Bronchial epithelial cell (primary cell): ENCODE data around the gene CCDC87. TPM values are rescaled to one million over a fixed set of nuclear protein-coding genes. Genes with fewer than 3 reads are reported as not detected.
A peak's percentile ranks its signal among the peaks of the same experiment; 100 is the strongest.

Experiments used
- DNase-seq: peaks from one replicate; pipeline ENCODE4 v3.0.0-alpha.2; 2010; ENCODE audit warnings: low read depth
- FAIRE-seq: peaks from 2 replicates; lab custom pipeline; 2011; peaks lifted over from hg19 to GRCh38; lab: Jason Lieb, UNC
- H3K27me3 ChIP-seq: 2 replicates; pipeline ENCODE4 v1.5.1; 2011; ENCODE audit warnings: low read length; ENCODE audit not compliant: control insufficient read depth, insufficient read depth
- H3K36me3 ChIP-seq: 2 replicates; pipeline ENCODE4 v1.5.1; 2011; ENCODE audit warnings: low read length; ENCODE audit not compliant: control insufficient read depth, insufficient read depth
- H3K4me3 ChIP-seq: 2 replicates; pipeline ENCODE4 v1.5.1; 2011; ENCODE audit warnings: mild to moderate bottlenecking, low read depth, low read length, control low read depth
- CTCF ChIP-seq: IDR thresholded peaks from 2 replicates; pipeline ENCODE4 v1.5.1; 2011; ENCODE audit warnings: mild to moderate bottlenecking, moderate library complexity, low read length, control low read depth, inconsistent platforms; ENCODE audit not compliant: insufficient read depth, severe bottlenecking
- total RNA-seq: library from RNA; depleted of rRNA; stranded (reverse); fragments of >200 nt; gene quantifications from 2 replicates; pipeline ENCODE4 v1.2.1, GENCODE V29; 2014

The CCDC87 gene
- total RNA-seq, 1 donor from 2014 or later = under 0.01 TPM

- TF ChIP-seq CTCF = no peak
- peaks cover 5% of the 10 kb centered on the region for H3K27me3 ChIP-seq
- no peak overlapping the region for H3K4me3 ChIP-seq
- no peaks in the 10 kb centered on the region for H3K36me3 ChIP-seq
- DNase-seq (no peak), FAIRE-seq (no peak)
Observed at GRCh38 chr11:66548774-66549630, 43.9 kb downstream of the CCDC87 start.

GRCh38 chr11:66548041-66548440 is 44.8 kb downstream of the CCDC87 start:
- FAIRE-seq = no peak
- Histone ChIP-seq H3K36me3 (peaks cover 2% of the 10 kb centered on the region), H3K4me3 (no peak overlapping the region), H3K27me3 (peaks cover 5% of the 10 kb centered on the region)
- no peak for DNase-seq
- TF ChIP-seq CTCF = no peak

DNA sequence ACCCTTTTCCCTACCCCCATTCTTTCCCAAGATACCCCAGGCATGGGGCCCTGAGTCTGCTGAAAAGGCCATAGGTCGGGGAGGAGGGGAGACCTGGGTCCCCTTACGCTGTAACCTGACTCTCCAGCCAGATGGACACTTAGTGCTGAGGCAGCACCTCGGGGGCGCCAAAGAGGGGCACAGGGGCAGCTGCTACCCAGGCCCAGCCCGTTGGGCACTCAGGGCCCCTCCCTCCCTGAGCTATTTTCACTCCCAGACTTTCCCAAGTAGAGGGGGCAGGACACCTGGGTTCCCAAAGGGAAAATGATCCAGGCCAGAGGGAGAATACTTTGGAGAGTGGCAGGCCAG is 45.2 kb downstream of the CCDC87 start:
- Histone ChIP-seq H3K36me3 (peaks cover 6% of the 10 kb centered on the region), H3K27me3 (peaks cover 5% of the 10 kb centered on the region), H3K4me3 (no peak overlapping the region)
- no peak for FAIRE-seq
- DNase-seq = no peak
- TF ChIP-seq CTCF = no peak

- DNase-seq (no peak), FAIRE-seq (no peak)
- H3K27me3 ChIP-seq = peaks cover 5% of the 10 kb centered on the region
- TF ChIP-seq CTCF = no peak
- peaks cover 9% of the 10 kb centered on the region for H3K36me3 ChIP-seq
- H3K4me3 ChIP-seq = no peak overlapping the region
Observed at GRCh38 chr11:66546966-66547661, 45.7 kb downstream of the CCDC87 start.

DNA sequence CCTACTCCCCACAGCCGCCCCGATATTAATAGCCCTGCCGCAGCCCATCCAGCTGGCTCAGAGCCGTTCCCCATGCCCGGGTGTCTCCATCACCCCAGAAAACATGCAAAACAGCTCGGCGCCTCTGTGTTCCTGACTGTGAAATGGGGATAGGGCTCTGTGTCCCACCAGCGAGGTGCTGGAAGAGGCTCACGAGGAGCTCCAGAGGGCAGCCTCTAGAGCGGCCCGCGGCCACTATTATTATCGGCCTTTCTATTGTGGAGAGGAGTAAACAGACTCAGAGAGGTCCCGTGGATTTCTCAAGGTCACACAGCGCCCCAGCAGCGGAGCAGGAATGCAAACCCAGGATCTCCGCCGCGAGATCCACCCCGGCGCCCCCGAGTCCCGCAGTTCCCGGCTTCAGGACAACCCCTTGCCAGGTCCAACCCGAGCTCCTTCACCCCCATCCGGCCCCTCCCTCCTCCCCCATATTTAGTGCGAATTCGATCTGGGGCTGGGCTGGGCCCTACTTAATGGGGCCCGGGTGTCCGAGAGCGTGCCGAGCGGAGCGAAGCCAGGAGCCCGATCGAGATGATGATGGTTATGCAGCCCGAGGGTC is 46.4 kb downstream of the CCDC87 start, which contains the start of gene ACTN3:
Gene ACTN3 (plus strand): TSS at position 536 of the 598 bp plus-strand sequence. CDS start 35 bp downstream, at position 571.
- Histone ChIP-seq H3K27me3 (peaks cover 5% of the 10 kb centered on the region), H3K36me3 (peaks cover 13% of the 10 kb centered on the region), H3K4me3 (peak within 1 kb of the TSS; percentile 87)
- TF ChIP-seq CTCF = no peak
- DNase-seq = no peak
- FAIRE-seq = no peak
